Smooth muscle cell (in vitro differentiated cells): ENCODE results near the gene TMCC3. TPM values are rescaled to one million over a fixed set of nuclear protein-coding genes. Genes with fewer than 3 reads are reported as not detected.
A peak's percentile ranks its signal among the peaks of the same experiment; 100 is the strongest.

ENCODE experiments used
- DNase-seq: peaks from one replicate; lab custom pipeline; 2025; ENCODE audit not compliant: unreplicated experiment; lab: John Stamatoyannopoulos, UW
- H2AFZ ChIP-seq: fragments of 200-600 bp; sonication (generic); 2 replicates; pipeline ENCODE4 v1.6.0; 2016; ENCODE audit warnings: antibody characterized with exemption, low read depth, mild to moderate bottlenecking
- H3F3A ChIP-seq: fragments of 200-600 bp; sonication (generic); 2 replicates; pipeline ENCODE4 v1.6.0; 2017; ENCODE audit warnings: antibody characterized with exemption, low read depth
- H3K27ac ChIP-seq: fragments of 200-600 bp; sonication (generic); 2 replicates; pipeline ENCODE4 v1.5.1; 2016; ENCODE audit warnings: low read depth, mild to moderate bottlenecking
- H3K27me3 ChIP-seq: fragments of 200-600 bp; sonication (generic); 2 replicates; pipeline ENCODE4 v1.6.1; 2016; ENCODE audit warnings: low read depth, mild to moderate bottlenecking
- H3K36me3 ChIP-seq: fragments of 200-600 bp; sonication (generic); 2 replicates; pipeline ENCODE4 v1.5.1; 2016; ENCODE audit warnings: low read depth
- H3K4me1 ChIP-seq: fragments of 200-600 bp; sonication (generic); 2 replicates; pipeline ENCODE4 v1.5.1; 2016; ENCODE audit warnings: low read depth
- H3K4me2 ChIP-seq: fragments of 200-600 bp; sonication (generic); 2 replicates; pipeline ENCODE4 v1.6.0; 2016; ENCODE audit warnings: mild to moderate bottlenecking
- H3K4me3 ChIP-seq: fragments of 200-600 bp; sonication (generic); 2 replicates; pipeline ENCODE4 v1.5.1; 2016; ENCODE audit warnings: mild to moderate bottlenecking
- H3K79me2 ChIP-seq: fragments of 200-600 bp; sonication (generic); 2 replicates; pipeline ENCODE4 v1.6.0; 2016; ENCODE audit warnings: low read depth, mild to moderate bottlenecking
- H3K9ac ChIP-seq: fragments of 200-600 bp; sonication (generic); 2 replicates; pipeline ENCODE4 v1.6.0; 2016; ENCODE audit warnings: low read depth
- H3K9me3 ChIP-seq: fragments of 200-600 bp; sonication (generic); replicated peaks from 2 replicates; pipeline ENCODE4 v1.5.1; 2016; ENCODE audit warnings: low read depth
- H4K20me1 ChIP-seq: fragments of 200-600 bp; sonication (generic); 2 replicates; pipeline ENCODE4 v1.6.0; 2016; ENCODE audit warnings: low read depth
- WGBS: methylation state at CpG from one replicate; pipeline ENCODE4 v1.1.7; 2016; ENCODE audit warnings: low lambda C conversion rate; 5-methylcytosine and 5-hydroxymethylcytosine counted together
- polyA plus RNA-seq: library from polyadenylated mRNA; unstranded; fragments of >200 nt; fragmentation: Nextera tagmentation; extraction: Ambion mirVana; gene quantifications from 2 replicates; pipeline ENCODE4 v1.2.1, GENCODE V29; 2016
- total RNA-seq: library from RNA; depleted of rRNA; stranded (reverse); fragments of >200 nt; gene quantifications from 2 replicates; pipeline ENCODE4 v1.2.3, GENCODE V29; 2014
- TF ChIP-seq, protein P1 (sequence below): fragments of 200-600 bp; sonication (generic); IDR thresholded peaks from 2 replicates; pipeline ENCODE4 v1.5.1; 2017; ENCODE audit warnings: borderline replicate concordance, mild to moderate bottlenecking, antibody characterized with exemption; ENCODE audit not compliant: insufficient read depth, poor library complexity, severe bottlenecking

TMCC3 gene
- total and polyA plus RNA-seq, 2 experiments from 2014 or later: 7.0 to 11.2 TPM

- peaks cover 18% of the 10 kb centered on the region for H3K4me1 ChIP-seq
- peaks cover 22% of the 10 kb centered on the region for H3F3A ChIP-seq
- no peaks in the 10 kb centered on the region for H3K36me3 ChIP-seq
- H4K20me1 ChIP-seq: no peaks in the 10 kb centered on the region
- no peak overlapping the region for H3K4me3 ChIP-seq
- peaks cover 8% of the 10 kb centered on the region for H3K79me2 ChIP-seq
- DNase-seq: no peak
- H3K9ac ChIP-seq: no peak overlapping the region
- H3K4me2 ChIP-seq: peak overlapping the region; percentile 24
- 57% methylated on average over 6 of the region's 6 CpGs for WGBS
- H2AFZ ChIP-seq: no peak overlapping the region
- H3K27ac ChIP-seq: peak overlapping the region; percentile 3
- no peaks in the 10 kb centered on the region for H3K9me3 ChIP-seq
- TF ChIP-seq, protein P1, sequence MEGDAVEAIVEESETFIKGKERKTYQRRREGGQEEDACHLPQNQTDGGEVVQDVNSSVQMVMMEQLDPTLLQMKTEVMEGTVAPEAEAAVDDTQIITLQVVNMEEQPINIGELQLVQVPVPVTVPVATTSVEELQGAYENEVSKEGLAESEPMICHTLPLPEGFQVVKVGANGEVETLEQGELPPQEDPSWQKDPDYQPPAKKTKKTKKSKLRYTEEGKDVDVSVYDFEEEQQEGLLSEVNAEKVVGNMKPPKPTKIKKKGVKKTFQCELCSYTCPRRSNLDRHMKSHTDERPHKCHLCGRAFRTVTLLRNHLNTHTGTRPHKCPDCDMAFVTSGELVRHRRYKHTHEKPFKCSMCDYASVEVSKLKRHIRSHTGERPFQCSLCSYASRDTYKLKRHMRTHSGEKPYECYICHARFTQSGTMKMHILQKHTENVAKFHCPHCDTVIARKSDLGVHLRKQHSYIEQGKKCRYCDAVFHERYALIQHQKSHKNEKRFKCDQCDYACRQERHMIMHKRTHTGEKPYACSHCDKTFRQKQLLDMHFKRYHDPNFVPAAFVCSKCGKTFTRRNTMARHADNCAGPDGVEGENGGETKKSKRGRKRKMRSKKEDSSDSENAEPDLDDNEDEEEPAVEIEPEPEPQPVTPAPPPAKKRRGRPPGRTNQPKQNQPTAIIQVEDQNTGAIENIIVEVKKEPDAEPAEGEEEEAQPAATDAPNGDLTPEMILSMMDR: no peak
- H3K27me3 ChIP-seq: no peaks in the 10 kb centered on the region
These were observed 36.7 kb upstream of the TMCC3 start for GRCh38 chr12:94686834-94687628.

- Histone ChIP-seq H3K79me2 (peaks cover 8% of the 10 kb centered on the region), H3K4me1 (peaks cover 5% of the 10 kb centered on the region), H2AFZ (no peak overlapping the region), H3K4me3 (no peak overlapping the region), H3F3A (peaks cover 7% of the 10 kb centered on the region), H3K27me3 (no peaks in the 10 kb centered on the region), H3K9ac (no peak overlapping the region), H4K20me1 (no peaks in the 10 kb centered on the region), H3K9me3 (no peaks in the 10 kb centered on the region), H3K4me2 (no peak overlapping the region), H3K36me3 (no peaks in the 10 kb centered on the region), H3K27ac (no peak overlapping the region)
- WGBS: 92% methylated on average over 7 of the region's 7 CpGs
- DNase-seq: no peak
- TF ChIP-seq, protein P1: no peak
These were observed 34.2 kb upstream of the TMCC3 start for GRCh38 chr12:94684416-94685142.

- 78% methylated on average over 4 of the region's 4 CpGs for WGBS
- H3K79me2 ChIP-seq: peaks cover 4% of the 10 kb centered on the region
- TF ChIP-seq, protein P1: no peak
- H3K9ac ChIP-seq: no peak overlapping the region
- no peak overlapping the region for H3K4me3 ChIP-seq
- H3K27me3 ChIP-seq: no peaks in the 10 kb centered on the region
- H3F3A ChIP-seq: no peaks in the 10 kb centered on the region
- no peak for DNase-seq
- H3K36me3 ChIP-seq: no peaks in the 10 kb centered on the region
- H2AFZ ChIP-seq: no peak overlapping the region
- no peak overlapping the region for H3K4me2 ChIP-seq
- H4K20me1 ChIP-seq: no peaks in the 10 kb centered on the region
- no peak overlapping the region for H3K27ac ChIP-seq
- peaks cover 3% of the 10 kb centered on the region for H3K4me1 ChIP-seq
- no peaks in the 10 kb centered on the region for H3K9me3 ChIP-seq
These were observed 29.3 kb upstream of the TMCC3 start for GRCh38 chr12:94679554-94680195.
